Keratinocyte (primary cell): Measurements from ENCODE around the gene C1R. TPM values are rescaled to one million over a fixed set of nuclear protein-coding genes. Genes with fewer than 3 reads are reported as not detected.

ENCODE experiments used
- DNase-seq: peaks from one replicate; pipeline ENCODE4 v3.0.0-alpha.2; 2011; ENCODE audit warnings: low read depth, missing footprints, low spot score
- FAIRE-seq: peaks from 2 replicates; lab custom pipeline; 2011; peaks lifted over from hg19 to GRCh38; lab: Jason Lieb, UNC
- H2AFZ ChIP-seq: 2 replicates; pipeline ENCODE4 v1.6.0; 2012; ENCODE audit warnings: low read length, control low read depth, inconsistent platforms; ENCODE audit not compliant: control insufficient read depth
- H3K27ac ChIP-seq: 2 replicates; pipeline ENCODE4 v1.5.1; 2011; ENCODE audit warnings: low read length; ENCODE audit not compliant: control insufficient read depth, insufficient read depth
- H3K27me3 ChIP-seq: 3 replicates; pipeline ENCODE4 v1.6.0; 2011; ENCODE audit warnings: low read length; ENCODE audit not compliant: control insufficient read depth, insufficient read depth; ENCODE audit errors: extremely low read depth
- H3K36me3 ChIP-seq, 2 experiments: 2 replicates in 1 of 2; 3 replicates in 1 of 2; pipeline ENCODE4 v1.5.1; 2011; ENCODE audit warnings: low read length in 2 of 2, mild to moderate bottlenecking in 1 of 2; ENCODE audit not compliant: control insufficient read depth in 2 of 2, insufficient read depth in 2 of 2; ENCODE audit errors: extremely low read depth in 1 of 2
- H3K4me1 ChIP-seq: 3 replicates; pipeline ENCODE4 v1.5.1; 2011; ENCODE audit warnings: low read length; ENCODE audit not compliant: control insufficient read depth, insufficient read depth; ENCODE audit errors: extremely low read depth
- H3K4me2 ChIP-seq: 3 replicates; pipeline ENCODE4 v1.6.0; 2011; ENCODE audit warnings: low read depth, low read length; ENCODE audit not compliant: control insufficient read depth, insufficient read depth; ENCODE audit errors: extremely low read depth
- H3K4me3 ChIP-seq, 3 experiments: fragments of 200-600 bp in 1 of 3; sonication (generic) in 1 of 3; 2 replicates in 2 of 3; 3 replicates in 1 of 3; pipeline ENCODE4 v1.5.1; 2011 to 2016; ENCODE audit warnings: low read length in 3 of 3, mild to moderate bottlenecking in 3 of 3, control low read depth in 2 of 3, inconsistent platforms in 1 of 3, low read depth in 1 of 3, mixed read lengths in 1 of 3, mixed run types in 1 of 3, moderate library complexity in 1 of 3; ENCODE audit not compliant: control insufficient read depth in 2 of 3, insufficient read depth in 2 of 3; ENCODE audit errors: extremely low read depth in 1 of 3
- H3K79me2 ChIP-seq: 2 replicates; pipeline ENCODE4 v1.6.0; 2012; ENCODE audit warnings: low read length; ENCODE audit not compliant: control insufficient read depth, insufficient read depth
- H3K9ac ChIP-seq: 3 replicates; pipeline ENCODE4 v1.6.0; 2011; ENCODE audit warnings: low read length; ENCODE audit not compliant: control insufficient read depth, insufficient read depth; ENCODE audit errors: extremely low read depth
- H3K9me1 ChIP-seq: 3 replicates; pipeline ENCODE4 v1.6.0; 2011; ENCODE audit warnings: low read length; ENCODE audit not compliant: control insufficient read depth, insufficient read depth; ENCODE audit errors: extremely low read depth
- H3K9me3 ChIP-seq: 2 replicates; pipeline ENCODE4 v1.5.1; 2012; ENCODE audit warnings: low read depth, low read length; ENCODE audit not compliant: control insufficient read depth
- H4K20me1 ChIP-seq: 3 replicates; pipeline ENCODE4 v1.6.0; 2011; ENCODE audit warnings: low read length; ENCODE audit not compliant: control insufficient read depth, insufficient read depth; ENCODE audit errors: extremely low read depth
- EZH2 ChIP-seq: IDR thresholded peaks from one replicate; pipeline ENCODE4 v1.6.1; 2012; ENCODE audit warnings: inconsistent platforms, mild to moderate bottlenecking, low read length, moderate library complexity
- dilution Hi-C: fragments of 300-500 bp; cut with MboI; formaldehyde crosslinking; loops from one replicate; pipeline ENCODE4 v1.7.0; 2020; ENCODE audit warnings: low sequenced_read_pairs; ENCODE audit not compliant: extremely low pct_ligation_motif_present
- polyA plus RNA-seq, 5 experiments: library from polyadenylated mRNA; depleted of rRNA in 3 of 5; stranded (reverse) in 3 of 5; stranded (forward) in 1 of 5; unstranded in 1 of 5; fragments of >200 nt; gene quantifications; 1 replicate in 1 of 5; 2 replicates in 3 of 5; 3 replicates in 1 of 5; pipeline versions ENCODE4 v1.2.1 to v1.2.3, GENCODE V29; 2011 to 2012; ENCODE audit warnings: missing spikeins in 2 of 5, low read depth in 1 of 5, low replicate concordance in 1 of 5
- TF ChIP-seq, protein P1 (sequence below), 3 experiments: IDR thresholded peaks in 1 of 3; conservative IDR thresholded peaks in 1 of 3; optimal IDR thresholded peaks in 1 of 3; 2 replicates in 2 of 3; 3 replicates in 1 of 3; pipeline versions ENCODE3 to v1.5.1; 2011; ENCODE audit warnings: low read length in 3 of 3, mild to moderate bottlenecking in 3 of 3, moderate library complexity in 2 of 3, control low read depth in 1 of 3, inconsistent platforms in 1 of 3; ENCODE audit not compliant: insufficient read depth in 2 of 3; ENCODE audit errors: extremely low read depth in 1 of 3

Gene C1R
- polyA plus RNA-seq, 1 donor (not counting 4 experiments of a cell fraction or from before 2014, with no cell fraction given): 2.8 TPM

GRCh38 chr12:7110661-7111060, 18.4 kb upstream of the C1R start:
- Histone ChIP-seq H3K4me2 (no peak overlapping the region), H3K4me3 (no peak overlapping the region), H4K20me1 (no peaks in the 10 kb centered on the region), H3K9ac (no peak overlapping the region), H2AFZ (no peak overlapping the region), H3K27ac (no peak overlapping the region), H3K79me2 (peaks cover 34% of the 10 kb centered on the region), H3K9me3 (no peaks in the 10 kb centered on the region), H3K9me1 (no peaks in the 10 kb centered on the region), H3K4me1 (peaks cover 6% of the 10 kb centered on the region), H3K36me3 (peaks cover 11 to 12% of the 10 kb centered on the region in 2 experiments), H3K27me3 (no peaks in the 10 kb centered on the region)
- no peak for FAIRE-seq
- no peak for DNase-seq
- dilution Hi-C loops: no loop called here
- TF ChIP-seq, protein P1, sequence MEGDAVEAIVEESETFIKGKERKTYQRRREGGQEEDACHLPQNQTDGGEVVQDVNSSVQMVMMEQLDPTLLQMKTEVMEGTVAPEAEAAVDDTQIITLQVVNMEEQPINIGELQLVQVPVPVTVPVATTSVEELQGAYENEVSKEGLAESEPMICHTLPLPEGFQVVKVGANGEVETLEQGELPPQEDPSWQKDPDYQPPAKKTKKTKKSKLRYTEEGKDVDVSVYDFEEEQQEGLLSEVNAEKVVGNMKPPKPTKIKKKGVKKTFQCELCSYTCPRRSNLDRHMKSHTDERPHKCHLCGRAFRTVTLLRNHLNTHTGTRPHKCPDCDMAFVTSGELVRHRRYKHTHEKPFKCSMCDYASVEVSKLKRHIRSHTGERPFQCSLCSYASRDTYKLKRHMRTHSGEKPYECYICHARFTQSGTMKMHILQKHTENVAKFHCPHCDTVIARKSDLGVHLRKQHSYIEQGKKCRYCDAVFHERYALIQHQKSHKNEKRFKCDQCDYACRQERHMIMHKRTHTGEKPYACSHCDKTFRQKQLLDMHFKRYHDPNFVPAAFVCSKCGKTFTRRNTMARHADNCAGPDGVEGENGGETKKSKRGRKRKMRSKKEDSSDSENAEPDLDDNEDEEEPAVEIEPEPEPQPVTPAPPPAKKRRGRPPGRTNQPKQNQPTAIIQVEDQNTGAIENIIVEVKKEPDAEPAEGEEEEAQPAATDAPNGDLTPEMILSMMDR (optimal IDR thresholded peaks at IDR 0.05 in 1 of 3, IDR thresholded peaks at IDR 0.05 in 1 of 3, conservative IDR thresholded peaks at IDR 0.05 in 1 of 3; ENCODE audit: extremely low read depth in 1 of 3, insufficient read depth in 2 of 3, low read length in 3 of 3): no peak
- no peak for TF ChIP-seq EZH2

- H4K20me1 ChIP-seq: peaks cover 3% of the 10 kb centered on the region
- TF ChIP-seq, protein P1 (optimal IDR thresholded peaks at IDR 0.05 in 1 of 3, IDR thresholded peaks at IDR 0.05 in 1 of 3, conservative IDR thresholded peaks at IDR 0.05 in 1 of 3; ENCODE audit: extremely low read depth in 1 of 3, insufficient read depth in 2 of 3, low read length in 3 of 3): no peak
- TF ChIP-seq EZH2: no peak
- H2AFZ ChIP-seq: no peak overlapping the region
- dilution Hi-C loops: no loop called here
- H3K4me3 ChIP-seq: peak overlapping the region; percentile 68 to 90 (median 79)
- H3K27ac ChIP-seq: peak overlapping the region; percentile 95
- H3K79me2 ChIP-seq: peaks cover 34% of the 10 kb centered on the region
- peaks cover 6% of the 10 kb centered on the region for H3K4me1 ChIP-seq
- peaks cover 5% of the 10 kb centered on the region in 2 experiments for H3K36me3 ChIP-seq
- no peaks in the 10 kb centered on the region for H3K9me1 ChIP-seq
- H3K4me2 ChIP-seq: peak overlapping the region; percentile 86
- DNase-seq (no peak), FAIRE-seq (no peak)
- no peaks in the 10 kb centered on the region for H3K9me3 ChIP-seq
- peak overlapping the region; percentile 98 for H3K9ac ChIP-seq
- H3K27me3 ChIP-seq: no peaks in the 10 kb centered on the region
These were observed 17.3 kb upstream of the C1R start for GRCh38 chr12:7109572-7109920.
